Stimulated activated memory B cell treated with anti-CD40 and anti-IgM and Interleukin-4, amounts not matched to agents 10 μg/mL and 1 μg/mL and 100 μg/mL, for 72 hours (primary cell): ENCODE data around the gene COG1.
"Not testable (repeated sequence)": the region's sequence is repeated elsewhere in the genome, so short reads cannot be mapped to it uniquely, and the experiment has no call there.

Source experiments
- ATAC-seq: fragments of 150-1000 bp; cut with Tn5 transposase; 2 replicates; pipeline ENCODE4 v1.10.0; 2021
- H3K27ac Mint-ChIP-seq: one replicate; pipeline ENCODE4 v1.8.0; 2022; ENCODE audit warnings: mild to moderate bottlenecking, mixed read lengths
- H3K27me3 Mint-ChIP-seq: one replicate; pipeline ENCODE4 v1.8.0; 2022; ENCODE audit warnings: mixed read lengths
- H3K36me3 Mint-ChIP-seq: one replicate; pipeline ENCODE4 v1.8.0; 2022; ENCODE audit warnings: mixed read lengths
- H3K4me1 Mint-ChIP-seq: one replicate; pipeline ENCODE4 v1.8.0; 2022; ENCODE audit warnings: mixed read lengths
- H3K4me3 Mint-ChIP-seq: one replicate; pipeline ENCODE4 v1.8.0; 2022; ENCODE audit warnings: mild to moderate bottlenecking, moderate library complexity, mixed read lengths
- H3K9me3 Mint-ChIP-seq: one replicate; pipeline ENCODE4 v1.8.0; 2022; ENCODE audit warnings: mixed read lengths

COG1 gene, protein sequence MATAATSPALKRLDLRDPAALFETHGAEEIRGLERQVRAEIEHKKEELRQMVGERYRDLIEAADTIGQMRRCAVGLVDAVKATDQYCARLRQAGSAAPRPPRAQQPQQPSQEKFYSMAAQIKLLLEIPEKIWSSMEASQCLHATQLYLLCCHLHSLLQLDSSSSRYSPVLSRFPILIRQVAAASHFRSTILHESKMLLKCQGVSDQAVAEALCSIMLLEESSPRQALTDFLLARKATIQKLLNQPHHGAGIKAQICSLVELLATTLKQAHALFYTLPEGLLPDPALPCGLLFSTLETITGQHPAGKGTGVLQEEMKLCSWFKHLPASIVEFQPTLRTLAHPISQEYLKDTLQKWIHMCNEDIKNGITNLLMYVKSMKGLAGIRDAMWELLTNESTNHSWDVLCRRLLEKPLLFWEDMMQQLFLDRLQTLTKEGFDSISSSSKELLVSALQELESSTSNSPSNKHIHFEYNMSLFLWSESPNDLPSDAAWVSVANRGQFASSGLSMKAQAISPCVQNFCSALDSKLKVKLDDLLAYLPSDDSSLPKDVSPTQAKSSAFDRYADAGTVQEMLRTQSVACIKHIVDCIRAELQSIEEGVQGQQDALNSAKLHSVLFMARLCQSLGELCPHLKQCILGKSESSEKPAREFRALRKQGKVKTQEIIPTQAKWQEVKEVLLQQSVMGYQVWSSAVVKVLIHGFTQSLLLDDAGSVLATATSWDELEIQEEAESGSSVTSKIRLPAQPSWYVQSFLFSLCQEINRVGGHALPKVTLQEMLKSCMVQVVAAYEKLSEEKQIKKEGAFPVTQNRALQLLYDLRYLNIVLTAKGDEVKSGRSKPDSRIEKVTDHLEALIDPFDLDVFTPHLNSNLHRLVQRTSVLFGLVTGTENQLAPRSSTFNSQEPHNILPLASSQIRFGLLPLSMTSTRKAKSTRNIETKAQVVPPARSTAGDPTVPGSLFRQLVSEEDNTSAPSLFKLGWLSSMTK

DNA sequence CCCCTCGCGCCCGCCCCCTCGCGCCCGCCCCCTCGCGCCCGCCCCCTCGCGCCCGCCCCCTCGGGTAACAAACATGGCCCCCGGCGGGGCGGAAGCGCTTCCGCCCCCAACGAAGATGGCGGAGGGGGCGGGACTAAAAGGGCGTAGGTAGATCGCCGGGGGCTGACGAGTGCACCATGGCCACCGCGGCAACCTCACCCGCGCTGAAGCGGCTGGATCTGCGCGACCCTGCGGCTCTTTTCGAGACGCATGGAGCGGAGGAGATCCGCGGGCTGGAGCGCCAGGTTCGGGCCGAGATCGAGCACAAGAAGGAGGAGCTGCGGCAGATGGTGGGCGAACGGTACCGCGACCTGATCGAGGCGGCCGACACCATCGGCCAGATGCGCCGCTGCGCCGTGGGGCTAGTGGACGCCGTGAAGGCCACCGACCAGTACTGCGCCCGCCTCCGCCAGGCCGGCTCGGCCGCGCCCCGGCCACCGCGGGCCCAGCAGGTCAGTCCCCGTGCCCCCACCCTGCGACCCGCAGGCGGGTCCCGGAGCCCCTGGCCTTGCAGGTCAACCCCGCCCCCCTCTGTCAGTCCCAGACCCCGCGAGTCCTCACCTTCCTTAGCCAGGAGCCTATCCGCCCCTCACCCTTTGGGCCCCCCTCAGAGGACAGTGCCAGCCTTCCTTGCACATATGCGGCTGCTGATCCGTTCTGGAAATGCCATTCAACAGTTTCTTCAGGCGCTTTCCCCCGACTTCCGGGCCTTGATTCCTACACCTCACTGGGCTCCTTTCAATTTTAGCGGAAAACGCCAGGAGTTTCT, at the start of gene COG1:
Gene COG1, plus strand, starts transcription at position 162 of the 808 bp plus-strand sequence. Its CDS starts 15 bp downstream, at position 177.
- peak within 1 kb of the TSS; percentile 92 for H3K27ac Mint-ChIP-seq
- H3K27me3 Mint-ChIP-seq: no peaks in the 10 kb centered on the region
- H3K36me3 Mint-ChIP-seq: peaks cover 19% of the 10 kb centered on the region
- ATAC-seq: peak; percentile 87
- peaks cover 20% of the 10 kb centered on the region for H3K4me1 Mint-ChIP-seq
- H3K4me3 Mint-ChIP-seq: peak within 1 kb of the TSS; percentile 99
- no peaks in the 10 kb centered on the region for H3K9me3 Mint-ChIP-seq

DNA sequence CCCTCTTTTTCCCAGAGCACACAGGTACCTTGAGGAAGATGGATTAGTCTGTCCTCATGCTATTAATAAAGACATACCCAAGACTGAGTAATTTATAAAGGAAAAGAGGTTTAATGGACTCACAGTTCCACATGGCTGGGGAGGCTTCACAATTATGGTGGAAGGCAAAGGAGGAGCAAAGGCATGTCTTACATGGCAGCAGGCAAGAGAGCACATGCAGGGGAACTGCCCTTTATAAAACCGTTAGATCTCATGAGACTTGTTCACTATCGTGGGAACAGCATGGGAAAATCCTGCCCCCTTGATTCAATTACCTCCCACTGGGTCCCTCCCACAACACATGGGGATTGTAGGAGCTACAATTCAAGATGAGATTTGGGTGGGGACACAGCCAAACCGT, 48.6 kb upstream of the COG1 start:
- not testable (repeated sequence) for H3K4me1 Mint-ChIP-seq, H3K4me3 Mint-ChIP-seq, ATAC-seq, H3K27ac Mint-ChIP-seq, H3K36me3 Mint-ChIP-seq, H3K9me3 Mint-ChIP-seq
- peaks cover 43% of the 10 kb centered on the region for H3K27me3 Mint-ChIP-seq

DNA sequence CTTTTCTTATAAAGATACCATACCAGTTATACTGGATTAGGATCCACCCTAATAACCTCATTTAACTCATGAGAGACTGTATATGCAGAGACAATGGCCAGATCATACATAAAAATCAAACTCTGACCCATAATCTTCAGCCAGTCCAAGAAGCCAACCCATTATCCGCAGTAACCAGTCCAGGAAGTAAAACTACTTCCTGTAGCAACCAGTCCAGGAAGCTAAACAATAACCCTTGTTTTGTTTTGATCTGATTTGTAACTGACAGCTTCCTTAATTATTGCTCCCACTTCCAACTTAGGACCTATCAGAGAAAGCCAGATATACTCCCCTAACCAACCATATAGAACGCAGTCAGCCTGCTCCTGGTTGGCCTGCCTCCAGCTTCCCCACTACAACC, 47.2 kb upstream of the COG1 start:
- peaks cover 12% of the 10 kb centered on the region for H3K4me1 Mint-ChIP-seq
- no peaks in the 10 kb centered on the region for H3K36me3 Mint-ChIP-seq
- H3K27ac Mint-ChIP-seq: no peak overlapping the region
- H3K4me3 Mint-ChIP-seq: no peak overlapping the region
- H3K27me3 Mint-ChIP-seq: peaks cover 48% of the 10 kb centered on the region
- ATAC-seq: no peak
- H3K9me3 Mint-ChIP-seq: peaks cover 8% of the 10 kb centered on the region

DNA sequence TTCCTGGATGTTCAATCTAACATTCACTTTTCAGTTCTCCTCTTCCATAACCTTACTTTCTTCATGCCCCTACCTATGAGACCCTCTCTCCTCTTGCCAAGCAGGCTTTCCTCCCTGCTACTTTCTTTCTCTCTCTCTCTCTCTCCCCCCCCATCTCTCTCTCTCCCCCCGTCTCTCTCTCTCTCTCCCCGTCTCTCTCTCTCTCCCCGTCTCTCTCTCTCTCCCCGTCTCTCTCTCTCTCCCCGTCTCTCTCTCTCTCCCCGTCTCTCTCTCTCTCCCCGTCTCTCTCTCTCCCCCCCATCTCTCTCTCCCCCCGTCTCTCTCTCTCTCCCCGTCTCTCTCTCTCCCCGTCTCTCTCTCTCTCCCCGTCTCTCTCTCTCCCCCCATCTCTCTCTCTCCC, 45.1 kb upstream of the COG1 start:
- not testable (repeated sequence) for H3K27ac Mint-ChIP-seq, H3K36me3 Mint-ChIP-seq, ATAC-seq, H3K4me3 Mint-ChIP-seq
- peaks cover 58% of the 10 kb centered on the region for H3K27me3 Mint-ChIP-seq
- peaks cover 30% of the 10 kb centered on the region for H3K4me1 Mint-ChIP-seq
- peaks cover 15% of the 10 kb centered on the region for H3K9me3 Mint-ChIP-seq

DNA sequence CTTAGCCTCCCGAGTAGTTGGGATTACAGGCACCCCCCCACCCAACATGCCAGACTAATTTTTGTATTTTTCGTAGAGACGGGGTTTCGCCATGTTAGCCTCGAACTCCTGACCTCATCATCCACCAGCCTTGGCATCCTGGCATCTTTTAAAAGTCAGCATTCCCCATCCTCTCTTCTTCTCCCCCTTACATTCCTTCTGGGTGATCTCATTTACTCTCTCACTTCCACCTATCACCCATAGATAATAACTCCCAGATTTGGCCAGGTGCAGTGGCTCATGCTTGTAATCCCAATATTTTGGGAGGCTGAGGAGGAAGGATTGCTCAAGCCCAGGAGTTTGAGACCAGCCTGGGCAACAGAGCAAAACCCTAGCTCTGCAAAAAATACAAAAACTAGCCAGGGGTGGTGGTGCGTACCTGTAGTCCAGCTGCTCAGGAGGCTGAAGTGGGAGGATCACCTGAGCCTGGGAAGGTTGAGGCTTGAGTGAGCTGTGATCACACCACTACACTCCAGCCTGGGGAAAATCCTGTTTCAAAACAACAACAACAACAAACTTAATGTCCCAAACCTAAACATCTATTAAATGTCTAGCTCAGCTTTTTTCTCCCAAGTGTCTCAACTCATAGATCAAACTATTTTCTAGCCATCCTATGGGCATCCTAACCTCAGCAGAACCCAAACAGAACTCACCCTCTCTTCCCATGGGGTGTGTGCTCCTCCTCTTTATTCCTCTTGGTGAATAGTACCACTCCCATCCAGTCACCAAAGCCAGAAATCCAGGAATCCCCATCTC, 44.1 kb upstream of the COG1 start:
- Mint-ChIP-seq H3K27ac (no peak overlapping the region), H3K27me3 (peaks cover 55% of the 10 kb centered on the region), H3K4me3 (no peak overlapping the region)

DNA sequence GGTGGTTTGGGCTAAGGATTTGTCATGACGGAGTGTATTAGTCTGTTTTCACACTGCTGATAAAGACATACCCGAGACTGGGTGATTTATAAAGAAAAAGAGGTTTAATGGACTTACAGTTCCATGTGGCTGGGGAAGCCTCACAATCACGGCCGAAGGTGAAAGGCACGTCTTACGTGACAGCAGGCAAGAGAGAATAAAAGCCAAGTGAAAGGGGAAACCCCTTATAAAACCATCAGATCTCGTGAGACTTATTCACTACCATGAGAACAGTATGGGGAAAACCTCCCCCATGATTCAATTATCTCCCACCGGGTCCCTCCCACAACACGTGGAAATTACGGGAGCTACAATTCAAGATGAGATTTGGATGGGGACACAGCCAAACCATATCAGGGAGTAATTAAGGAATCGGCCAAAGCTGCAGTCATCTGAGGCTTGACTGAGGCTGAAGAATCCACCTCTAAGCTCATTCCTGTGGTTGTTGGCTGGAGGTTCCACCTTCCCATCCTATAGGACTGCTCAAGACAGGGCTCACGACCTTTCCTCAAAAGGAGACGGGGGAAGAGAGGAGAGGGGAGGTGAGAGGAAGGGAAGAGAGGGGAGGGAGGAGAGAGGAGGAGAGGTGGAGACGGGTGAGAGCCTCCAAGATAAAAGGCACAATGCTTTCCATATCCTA, 42.1 kb upstream of the COG1 start:
- not testable (repeated sequence) for H3K36me3 Mint-ChIP-seq, ATAC-seq, H3K9me3 Mint-ChIP-seq
- Mint-ChIP-seq H3K4me3 (peak overlapping the region; percentile 43), H3K27ac (peak overlapping the region; percentile 76), H3K4me1 (peaks cover 28% of the 10 kb centered on the region), H3K27me3 (peaks cover 69% of the 10 kb centered on the region)

More for the DNA sequence above, 44.1 kb upstream of the COG1 start:
- Mint-ChIP-seq H3K4me1 (peaks cover 24% of the 10 kb centered on the region), H3K36me3 (no peaks in the 10 kb centered on the region), H3K9me3 (peaks cover 15% of the 10 kb centered on the region)
- ATAC-seq: no peak

DNA sequence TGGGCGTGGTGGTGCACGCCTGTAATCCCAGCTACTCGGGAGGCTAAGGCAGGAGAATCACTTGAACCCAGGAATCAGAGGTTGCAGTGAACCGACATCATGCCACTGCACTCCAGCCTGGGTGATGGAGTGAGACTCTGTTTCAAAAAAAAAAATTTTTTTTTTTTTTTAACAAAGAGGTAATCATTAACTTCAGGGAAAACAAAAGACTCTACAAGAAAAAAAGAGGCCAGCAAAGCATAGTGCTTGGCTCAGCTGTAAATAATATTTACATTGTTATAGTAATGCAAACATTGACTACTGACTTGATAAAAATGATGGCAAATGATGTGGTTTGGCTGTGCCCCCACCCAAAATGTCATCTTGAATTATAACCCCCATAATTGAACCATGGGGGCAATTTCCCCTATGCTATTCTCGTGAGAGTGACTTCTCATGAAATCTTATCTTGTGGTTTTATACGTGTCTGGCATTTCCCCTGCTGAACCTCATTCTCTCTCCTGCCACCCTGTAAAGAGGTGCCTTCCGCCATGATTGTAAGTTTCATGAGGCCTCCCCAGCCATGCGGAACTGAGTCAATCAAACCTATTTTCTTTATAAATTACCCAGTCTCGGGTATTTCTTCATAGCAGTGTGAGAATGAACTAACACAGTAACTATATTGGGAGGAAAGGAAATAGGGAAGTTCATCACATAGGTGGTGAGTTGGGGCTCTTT, 40.8 kb upstream of the COG1 start:
- Mint-ChIP-seq H3K27me3 (peaks cover 72% of the 10 kb centered on the region), H3K4me3 (no peak overlapping the region), H3K9me3 (peaks cover 10% of the 10 kb centered on the region), H3K27ac (peak overlapping the region; percentile 76), H3K4me1 (peaks cover 37% of the 10 kb centered on the region), H3K36me3 (no peaks in the 10 kb centered on the region)
- ATAC-seq: peak; percentile 76

DNA sequence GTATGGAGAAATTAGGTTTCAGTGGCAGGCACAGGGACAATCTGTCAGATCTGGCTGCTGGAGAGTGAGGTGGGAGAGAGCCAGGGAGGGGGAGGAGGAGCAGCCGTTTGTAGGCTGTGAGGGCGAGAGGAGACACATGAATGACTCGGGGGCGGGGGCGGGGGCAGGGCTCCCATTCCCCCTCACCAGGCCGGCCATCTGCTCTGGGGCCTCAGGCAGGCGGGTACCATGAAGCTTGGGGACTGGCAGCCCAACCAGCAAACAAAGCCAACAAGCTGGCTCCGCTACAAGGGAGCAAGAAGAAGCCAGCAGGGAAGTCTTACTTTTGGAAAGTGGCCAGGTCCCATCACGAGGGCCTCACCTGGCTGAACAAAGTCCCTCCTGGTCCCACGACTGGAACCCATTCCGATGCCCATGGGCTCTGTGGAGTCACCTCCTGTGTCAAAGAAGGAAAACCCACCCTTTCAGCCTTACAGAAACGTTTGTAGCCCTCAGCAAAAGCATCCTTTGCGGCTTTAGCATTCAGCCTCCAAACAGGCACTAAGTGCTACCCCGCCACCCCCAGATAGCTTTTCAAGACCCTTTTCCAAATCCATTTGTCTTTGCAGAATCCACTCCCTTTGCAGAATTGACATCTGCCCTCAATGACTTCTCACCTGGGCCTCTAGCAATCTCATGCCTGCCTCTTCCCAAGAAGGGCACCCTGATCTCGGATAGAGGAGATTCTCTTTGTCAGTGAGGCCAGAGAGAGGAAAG, 37.3 kb upstream of the COG1 start:
- no peak overlapping the region for H3K27ac Mint-ChIP-seq
- peaks cover 7% of the 10 kb centered on the region for H3K9me3 Mint-ChIP-seq
- no peak overlapping the region for H3K4me3 Mint-ChIP-seq
- peaks cover 52% of the 10 kb centered on the region for H3K27me3 Mint-ChIP-seq
- H3K36me3 Mint-ChIP-seq: no peaks in the 10 kb centered on the region
- peaks cover 33% of the 10 kb centered on the region for H3K4me1 Mint-ChIP-seq
- no peak for ATAC-seq

DNA sequence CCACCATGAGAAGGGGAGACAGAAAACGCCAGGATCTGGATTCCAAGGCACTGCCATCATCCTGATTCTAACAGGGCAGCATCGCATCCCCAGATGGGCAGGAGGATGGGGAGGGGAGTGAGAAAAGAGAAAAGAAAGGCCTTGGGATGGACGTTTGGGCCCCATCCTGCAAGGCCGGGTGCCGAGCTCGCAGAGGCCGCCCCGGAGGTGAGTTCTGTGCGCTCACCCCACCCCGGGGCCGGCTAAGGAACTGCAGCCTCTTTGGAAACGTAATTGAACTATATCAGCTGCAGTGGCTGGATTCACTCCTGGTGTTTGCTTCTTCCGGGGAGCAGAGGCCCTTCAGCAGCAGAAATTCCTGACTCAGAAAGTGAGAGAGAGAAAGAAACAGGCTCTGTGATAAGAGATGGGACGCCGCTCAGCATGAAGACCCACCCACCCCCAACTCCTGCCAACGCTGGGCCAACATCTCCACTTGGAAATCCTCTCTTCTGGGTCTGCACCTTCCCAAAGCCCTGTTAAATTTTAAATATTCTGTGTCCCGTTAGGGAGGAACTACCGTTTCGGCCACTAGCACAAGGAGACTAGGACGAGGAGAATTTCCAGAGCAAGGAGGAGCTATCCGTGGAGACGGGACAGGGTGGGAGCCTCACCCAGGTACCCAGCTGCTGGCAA, 36.6 kb upstream of the COG1 start:
- Mint-ChIP-seq H3K9me3 (peaks cover 2% of the 10 kb centered on the region), H3K27me3 (peaks cover 52% of the 10 kb centered on the region), H3K4me1 (peaks cover 26% of the 10 kb centered on the region), H3K4me3 (no peak overlapping the region), H3K36me3 (no peaks in the 10 kb centered on the region), H3K27ac (no peak overlapping the region)
- peak; percentile 66 for ATAC-seq

DNA sequence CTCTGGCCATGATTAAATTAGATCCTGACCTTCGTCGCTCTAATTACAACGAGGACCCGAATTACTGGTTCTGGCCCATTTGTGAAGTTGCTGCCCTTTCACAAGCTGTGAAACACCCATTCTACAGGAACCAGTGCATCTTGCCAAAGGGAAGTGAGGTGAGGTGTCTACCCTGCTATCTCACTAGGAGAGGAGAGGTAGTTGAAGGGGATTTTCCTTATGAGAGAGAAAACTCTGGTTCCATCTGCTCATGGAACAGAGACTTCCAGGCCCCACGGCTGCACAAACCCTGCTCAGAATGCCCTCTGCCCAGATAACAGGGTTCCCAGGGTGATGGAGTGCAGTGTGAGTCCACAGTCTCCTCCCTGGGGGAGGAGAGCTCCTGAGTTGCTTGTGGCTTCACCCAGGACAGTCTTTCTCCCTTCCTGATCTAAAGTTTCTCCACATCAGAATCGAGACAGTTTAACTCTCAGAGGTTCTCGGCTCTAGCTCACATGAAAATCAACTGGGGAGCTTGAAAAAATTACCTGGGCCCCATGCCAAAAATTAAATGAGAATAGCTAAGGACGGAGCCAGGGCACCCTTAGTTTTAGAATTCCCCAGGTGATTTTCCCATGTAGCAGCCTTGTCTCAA, 35.9 kb upstream of the COG1 start:
- H3K27ac Mint-ChIP-seq: peak overlapping the region; percentile 66
- H3K9me3 Mint-ChIP-seq: no peaks in the 10 kb centered on the region
- peaks cover 55% of the 10 kb centered on the region for H3K27me3 Mint-ChIP-seq
- no peaks in the 10 kb centered on the region for H3K36me3 Mint-ChIP-seq
- ATAC-seq: peak; percentile 24
- H3K4me3 Mint-ChIP-seq: no peak overlapping the region
- H3K4me1 Mint-ChIP-seq: peaks cover 21% of the 10 kb centered on the region

DNA sequence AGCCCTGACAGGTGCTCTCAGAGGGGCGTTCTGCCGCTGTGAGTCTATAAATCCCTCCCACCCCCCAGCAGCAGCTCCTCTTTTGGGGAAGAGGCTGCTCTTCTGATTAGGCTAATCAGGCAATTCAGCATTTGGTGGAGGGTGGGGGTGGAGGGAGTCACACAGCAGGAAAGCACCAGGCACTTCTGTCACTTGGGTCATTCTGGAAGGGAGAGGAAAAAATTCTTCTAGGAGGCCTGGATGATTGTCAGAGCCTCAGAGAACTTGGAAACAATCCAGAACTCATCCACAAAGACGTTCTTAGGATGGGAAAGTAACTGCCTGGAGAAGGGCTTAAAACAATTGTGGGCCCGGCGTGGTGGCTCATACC, 35.3 kb upstream of the COG1 start:
- peaks cover 60% of the 10 kb centered on the region for H3K27me3 Mint-ChIP-seq
- H3K4me1 Mint-ChIP-seq: peaks cover 16% of the 10 kb centered on the region
- H3K4me3 Mint-ChIP-seq: no peak overlapping the region
- no peaks in the 10 kb centered on the region for H3K36me3 Mint-ChIP-seq
- H3K27ac Mint-ChIP-seq: peak overlapping the region; percentile 66
- H3K9me3 Mint-ChIP-seq: no peaks in the 10 kb centered on the region
- no peak for ATAC-seq

DNA sequence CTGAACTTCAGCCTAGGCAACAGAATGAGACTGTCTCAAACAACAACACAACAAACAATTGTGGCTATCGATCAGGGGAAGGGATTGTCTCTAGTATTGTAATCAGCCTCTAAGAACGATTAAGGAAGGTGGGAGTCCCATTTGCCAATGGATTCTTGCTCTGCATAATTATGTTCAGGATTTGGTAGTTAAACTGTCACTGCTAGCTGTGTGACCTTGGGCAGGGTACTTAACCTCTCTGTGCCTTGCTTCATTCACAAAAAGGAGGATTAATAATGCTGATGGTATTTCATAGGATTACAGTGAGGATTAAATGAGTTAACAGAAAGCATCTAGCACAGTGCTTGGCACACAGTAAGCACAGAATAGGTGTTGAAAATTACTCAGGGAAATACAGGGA, 34.7 kb upstream of the COG1 start:
- no peak overlapping the region for H3K27ac Mint-ChIP-seq
- ATAC-seq: no peak
- no peaks in the 10 kb centered on the region for H3K36me3 Mint-ChIP-seq
- peaks cover 66% of the 10 kb centered on the region for H3K27me3 Mint-ChIP-seq
- no peak overlapping the region for H3K4me3 Mint-ChIP-seq
- peaks cover 13% of the 10 kb centered on the region for H3K4me1 Mint-ChIP-seq
- no peaks in the 10 kb centered on the region for H3K9me3 Mint-ChIP-seq
